RPMI7951 (cell line): ENCODE measurements around the gene MORN3. TPM values are rescaled to one million over a fixed set of nuclear protein-coding genes. Genes with fewer than 3 reads are reported as not detected.
"Not testable (repeated sequence)": the region's sequence is repeated elsewhere in the genome, so short reads cannot be mapped to it uniquely, and the experiment has no call there.

Experiments used
- DNase-seq: peaks from one replicate; pipeline ENCODE4 v3.0.0-alpha.2; 2012; ENCODE audit warnings: low read depth
- total RNA-seq: library from RNA; depleted of rRNA; stranded (reverse); fragments of >200 nt; shearing (Covaris generic); gene quantifications from 2 replicates; pipeline ENCODE4 v1.2.3, GENCODE V29; 2014

MORN3 gene
- total RNA-seq, 1 experiment from 2014 or later: not detected

- DNase-seq: not testable (repeated sequence)
Measured at GRCh38 chr12:121692744-121693143, 23.3 kb upstream of the MORN3 start.

DNA sequence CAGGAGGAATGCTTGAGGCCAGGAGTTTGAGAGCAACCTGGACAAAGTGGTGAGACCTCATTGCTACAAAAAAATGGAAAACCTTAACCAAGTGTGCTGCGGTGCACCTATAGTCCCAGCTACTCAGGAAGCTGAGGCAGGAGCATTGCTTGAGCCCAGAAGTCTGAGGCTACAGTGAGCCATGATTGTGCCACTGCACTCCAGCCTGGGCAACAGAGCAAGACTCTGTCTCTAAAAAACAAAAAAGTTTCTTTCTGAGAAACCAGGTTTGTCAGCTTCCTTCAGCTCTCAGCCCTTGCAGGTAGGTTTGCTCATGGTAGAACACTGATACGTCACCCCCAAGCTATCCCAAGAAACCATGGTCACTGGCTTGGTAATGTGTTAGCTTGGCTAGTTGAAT, 20.0 kb upstream of the MORN3 start:
- no peak for DNase-seq

GRCh38 chr12:121688966-121689365, 19.5 kb upstream of the MORN3 start:
- DNase-seq: no peak

GRCh38 chr12:121679661-121680197, 10.3 kb upstream of the MORN3 start:
- DNase-seq: not testable (repeated sequence)

DNA sequence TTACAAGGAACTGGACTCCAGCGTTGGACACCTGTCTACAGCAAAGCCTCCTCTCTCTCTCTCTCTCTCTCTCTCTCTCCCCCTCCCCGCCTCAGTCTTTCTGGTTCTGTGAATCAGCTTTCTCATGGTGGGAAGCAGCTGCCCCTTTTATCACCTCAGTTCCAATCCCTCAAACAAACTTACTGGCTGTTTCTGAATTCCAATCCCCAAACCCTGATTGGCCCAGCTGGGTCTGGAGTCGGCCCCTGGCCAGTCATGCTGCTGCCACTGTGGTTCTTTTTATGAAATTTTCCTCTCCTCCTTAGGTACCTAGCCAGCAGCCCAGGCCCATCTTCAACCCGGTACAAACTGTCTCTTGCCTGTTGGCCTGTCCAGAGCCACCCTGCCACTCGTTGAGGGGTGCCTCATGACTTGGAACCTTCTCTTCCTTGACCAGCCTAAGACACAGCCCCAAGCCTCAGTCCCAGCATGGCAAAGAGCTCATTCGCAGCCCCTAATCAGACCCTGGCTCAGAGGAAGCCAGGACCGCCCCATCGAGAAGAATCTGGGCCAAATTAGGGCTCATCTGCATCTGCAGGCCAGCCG, 9.4 kb upstream of the MORN3 start:
- DNase-seq: no peak

DNA sequence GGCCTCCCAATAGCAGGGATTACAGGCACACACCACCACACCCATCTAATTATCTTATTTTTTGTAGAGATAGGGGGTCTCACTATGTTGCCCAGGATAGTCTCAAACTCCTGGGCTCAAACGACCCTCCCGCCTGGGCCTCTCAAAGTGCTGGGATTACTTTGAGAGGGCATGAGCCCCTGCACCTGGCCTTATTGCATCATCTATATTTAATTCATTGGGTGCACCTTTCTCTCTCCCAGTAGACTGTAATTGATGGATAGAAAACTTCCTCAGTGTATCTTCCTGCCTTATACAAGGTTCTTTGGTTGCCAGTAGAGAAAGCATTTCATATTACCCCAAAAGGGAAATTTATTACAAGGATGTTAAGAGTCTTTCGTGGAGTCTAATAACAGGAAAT, 8.9 kb upstream of the MORN3 start:
- no peak for DNase-seq

- DNase-seq: no peak
Measured at GRCh38 chr12:121676190-121676589, 6.7 kb upstream of the MORN3 start.

- DNase-seq: peak; percentile 68
Measured at GRCh38 chr12:121673013-121673511, 3.6 kb upstream of the MORN3 start.

DNA sequence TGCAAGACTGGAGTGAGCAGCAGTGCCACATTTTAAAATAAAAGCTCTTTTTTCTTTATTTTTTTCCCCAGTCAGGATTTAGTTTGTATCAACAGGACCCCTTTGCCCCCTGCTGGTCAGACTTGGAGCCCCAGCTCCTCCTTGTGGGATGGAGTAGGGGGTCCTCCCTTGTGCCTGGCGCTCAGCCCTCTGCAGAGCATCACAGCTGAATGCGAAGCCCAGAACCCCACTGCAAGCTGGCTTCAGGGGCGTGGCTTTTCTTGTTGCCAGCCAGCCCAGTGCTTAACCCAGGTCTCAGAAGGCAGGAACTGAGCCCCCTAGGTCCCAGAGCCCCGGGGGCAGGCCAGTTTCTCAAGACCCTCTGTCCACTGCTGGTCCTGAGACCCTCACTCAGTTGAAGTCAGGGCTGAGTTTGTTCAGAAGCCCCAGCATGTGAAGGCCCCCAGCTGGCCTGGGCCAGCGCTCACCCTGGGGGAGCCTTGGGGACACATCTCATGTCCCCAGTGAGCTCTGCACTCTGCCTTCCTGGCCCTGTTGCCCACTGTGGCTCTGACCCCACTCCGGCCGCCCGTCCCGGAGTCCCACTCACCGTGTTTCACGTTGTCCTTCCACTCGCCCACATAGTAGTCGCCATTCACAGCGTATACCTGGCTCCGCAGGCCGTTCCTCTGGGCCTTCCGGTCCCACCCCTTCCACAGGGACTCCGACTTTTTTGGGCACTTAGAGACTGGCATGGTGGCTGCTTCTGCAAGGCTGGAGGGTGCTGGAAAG, 519 bp downstream of the MORN3 start:
- no peak for DNase-seq

GRCh38 chr12:121666829-121667228, 2.6 kb downstream of the MORN3 start:
- not testable (repeated sequence) for DNase-seq

DNA sequence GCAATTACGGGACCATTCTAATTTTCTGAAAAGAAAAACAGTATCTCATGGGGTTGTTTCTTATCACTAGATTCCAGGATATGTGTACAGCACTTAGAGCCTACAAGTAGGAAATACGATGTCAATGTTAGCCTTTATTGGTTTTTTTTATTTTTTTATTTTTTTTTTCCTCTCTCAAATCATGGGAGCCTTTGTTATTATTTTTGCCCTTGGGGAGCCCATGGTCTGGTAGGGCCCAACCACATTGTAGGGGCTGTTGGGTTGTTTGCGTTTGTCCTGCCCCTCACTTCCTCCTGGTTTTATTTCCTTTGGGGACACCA, 5.9 kb downstream of the MORN3 start:
- no peak for DNase-seq

DNA sequence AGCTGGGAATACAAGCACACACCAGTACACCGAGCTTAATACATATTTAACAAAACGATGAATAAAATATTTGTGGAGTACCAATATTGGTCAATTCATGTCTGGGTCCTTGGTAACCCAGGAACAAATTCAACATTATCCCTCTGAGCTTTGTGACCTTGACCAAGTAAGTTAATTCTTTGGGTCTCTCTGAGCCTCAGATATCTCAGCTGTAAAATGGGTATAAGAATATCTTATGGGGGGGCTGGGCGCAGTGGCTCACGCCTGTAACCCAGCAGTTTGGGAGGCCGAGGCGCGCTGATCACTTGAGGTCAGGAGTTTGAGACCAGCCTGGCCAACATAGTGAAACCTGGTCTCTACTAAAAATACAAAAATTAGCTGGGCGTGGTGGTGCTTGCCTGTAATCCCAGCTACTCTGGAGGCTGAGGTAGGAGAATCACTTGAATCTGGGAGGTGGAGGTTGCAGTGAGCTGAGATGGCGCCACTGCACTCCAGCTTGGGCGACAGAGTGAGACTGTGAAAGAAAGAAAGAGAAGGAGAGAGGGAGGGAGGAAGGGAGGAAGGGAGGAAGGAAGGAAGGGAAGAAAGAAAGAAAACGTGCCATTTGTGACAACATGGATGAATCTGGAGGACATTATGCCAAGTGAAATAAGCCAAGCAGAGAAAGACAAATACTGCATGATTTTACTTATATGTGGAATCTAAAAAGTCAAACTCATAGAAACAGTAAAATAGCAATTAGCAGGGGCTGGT, 7.9 kb downstream of the MORN3 start:
- not testable (repeated sequence) for DNase-seq

DNA sequence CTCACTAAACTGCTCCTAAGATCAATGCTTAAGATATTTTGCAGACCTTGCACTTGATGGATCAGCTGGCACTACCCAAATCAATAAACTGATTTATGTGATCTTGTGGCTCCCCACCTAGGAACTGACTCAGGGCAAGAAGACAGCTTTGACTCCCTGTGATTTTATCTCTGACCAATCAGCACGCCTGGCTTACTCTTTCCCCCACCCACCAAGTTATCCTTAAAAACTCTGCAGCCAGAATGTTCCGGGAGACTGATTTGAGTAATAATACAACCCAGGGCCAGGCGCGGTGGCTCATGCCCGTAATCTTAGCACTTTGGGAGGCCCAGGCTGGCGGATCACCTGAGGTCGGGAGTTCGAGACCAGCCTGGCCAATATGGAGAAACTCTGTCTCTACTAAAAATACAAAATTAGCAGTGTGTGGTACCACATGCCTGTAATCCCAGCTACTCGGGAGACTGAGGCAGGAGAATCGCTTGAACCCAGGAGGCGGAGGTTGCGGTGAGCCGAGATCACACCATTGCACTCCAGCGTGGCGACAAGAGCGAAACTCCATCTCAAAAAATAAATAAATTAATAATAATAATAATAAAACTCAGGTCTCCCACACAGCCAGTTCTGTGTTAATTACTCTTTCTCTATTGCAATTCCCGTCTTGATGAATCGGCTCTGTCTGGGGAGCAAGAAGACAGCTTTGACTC, 12.0 kb downstream of the MORN3 start:
- no peak for DNase-seq

DNA sequence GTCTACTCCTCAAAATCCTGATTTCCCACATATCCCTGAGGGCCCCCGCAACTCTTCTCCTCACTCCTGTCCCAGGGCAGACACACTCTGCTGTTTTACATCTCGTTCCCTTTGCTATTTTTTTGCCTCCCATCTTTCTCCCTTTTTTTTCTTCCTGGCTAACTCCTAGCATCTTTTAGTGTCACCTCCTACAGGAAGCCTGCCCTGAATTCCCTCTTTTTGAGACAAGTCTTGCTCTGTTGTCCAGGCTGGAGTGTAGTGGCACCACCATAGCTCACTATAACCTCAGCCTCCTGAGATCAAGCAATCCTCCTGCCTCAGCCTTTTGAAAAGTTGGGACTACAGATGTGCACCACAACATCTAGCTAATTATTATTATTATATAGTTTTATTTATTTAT, 13.3 kb downstream of the MORN3 start:
- no peak for DNase-seq

DNA sequence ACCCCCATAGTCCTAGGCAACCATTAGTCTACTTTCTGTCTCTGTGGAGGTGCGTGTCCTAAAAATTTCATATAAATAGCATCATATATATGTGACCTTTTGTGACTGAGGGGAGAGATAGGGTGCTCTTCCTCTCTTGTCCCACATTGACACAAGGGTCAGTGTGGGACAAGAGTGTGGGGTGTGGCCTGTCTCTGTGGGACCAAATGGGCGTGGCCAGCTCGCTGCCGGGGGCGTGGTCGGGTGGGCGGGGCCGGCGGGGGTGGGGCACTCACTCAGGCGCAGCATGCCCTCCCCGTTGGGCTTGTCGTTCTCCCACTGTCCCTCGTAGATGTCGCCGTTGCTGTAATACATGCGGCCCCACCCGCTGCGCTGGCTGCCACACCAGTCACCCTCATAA, 15.5 kb downstream of the MORN3 start:
- DNase-seq: no peak

GRCh38 chr12:121652767-121653497, 16.5 kb downstream of the MORN3 start:
- DNase-seq: no peak

DNA sequence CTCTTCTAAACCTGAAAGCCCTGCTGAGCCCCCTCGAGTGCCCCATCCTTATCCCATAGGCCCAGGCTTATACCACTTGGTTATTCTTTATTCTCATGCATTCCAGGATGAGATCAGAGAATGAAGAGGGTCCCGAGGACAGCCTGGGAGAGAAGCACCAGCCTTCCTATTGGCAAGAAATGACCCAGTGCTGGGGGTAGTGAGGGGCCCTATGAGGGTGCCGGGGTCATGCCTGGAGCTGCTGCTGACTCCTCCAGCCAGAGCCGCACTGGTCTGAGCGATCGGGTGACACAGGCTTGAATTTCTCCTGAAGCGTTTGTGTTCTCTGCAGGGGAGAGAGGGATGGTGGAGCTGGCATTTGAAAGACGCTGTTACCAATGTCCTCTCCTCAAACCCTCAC, 18.1 kb downstream of the MORN3 start:
- no peak for DNase-seq

- no peak for DNase-seq
Measured at GRCh38 chr12:121649819-121650353, 19.6 kb downstream of the MORN3 start.

GRCh38 chr12:121649322-121649721, 20.1 kb downstream of the MORN3 start:
- DNase-seq: no peak

GRCh38 chr12:121648458-121649028, 20.9 kb downstream of the MORN3 start:
- DNase-seq: no peak

GRCh38 chr12:121641343-121641630, 28.2 kb downstream of the MORN3 start:
- no peak for DNase-seq
